HG03097 (cell line): Measurements from ENCODE around the gene ZNF512.
"Not testable (repeated sequence)": the region's sequence is repeated elsewhere in the genome, so short reads cannot be mapped to it uniquely, and the experiment has no call there.

Source experiments
- ATAC-seq: cut with Tn5 transposase; IDR thresholded peaks from one replicate; pipeline ENCODE4 v1.9.1; 2021; ENCODE audit not compliant: unreplicated experiment, low FRiP score

The ZNF512 gene

GRCh38 chr2:27630257-27630656, 47.4 kb downstream of the ZNF512 start:
- ATAC-seq = not testable (repeated sequence)

GRCh38 chr2:27634291-27634690, 51.4 kb downstream of the ZNF512 start:
- ATAC-seq = no peak

GRCh38 chr2:27636766-27637165, 53.9 kb downstream of the ZNF512 start:
- no peak for ATAC-seq

GRCh38 chr2:27638037-27638637, 55.3 kb downstream of the ZNF512 start:
- no peak for ATAC-seq

GRCh38 chr2:27638709-27639108, 55.9 kb downstream of the ZNF512 start:
- no peak for ATAC-seq

- no peak for ATAC-seq
Measured at GRCh38 chr2:27640722-27641245, 57.9 kb downstream of the ZNF512 start.

GRCh38 chr2:27645197-27645596, 62.4 kb downstream of the ZNF512 start:
- no peak for ATAC-seq

GRCh38 chr2:27647289-27647688, 64.4 kb downstream of the ZNF512 start:
- no peak for ATAC-seq

GRCh38 chr2:27647737-27648136, 64.9 kb downstream of the ZNF512 start:
- no peak for ATAC-seq

GRCh38 chr2:27651056-27651455, 68.2 kb downstream of the ZNF512 start:
- ATAC-seq = no peak

- no peak for ATAC-seq
Measured at GRCh38 chr2:27652341-27652740, 69.5 kb downstream of the ZNF512 start.

- no peak for ATAC-seq
Measured at GRCh38 chr2:27652790-27653189, 69.9 kb downstream of the ZNF512 start.

GRCh38 chr2:27653397-27653796, 70.6 kb downstream of the ZNF512 start:
- no peak for ATAC-seq

GRCh38 chr2:27655155-27655951, 72.5 kb downstream of the ZNF512 start:
- ATAC-seq = no peak

GRCh38 chr2:27661371-27661770, 78.5 kb downstream of the ZNF512 start:
- no peak for ATAC-seq

GRCh38 chr2:27663285-27664153, 80.7 kb downstream of the ZNF512 start, which contains the start of the genes SLC4A1AP and SUPT7L:
SLC4A1AP (plus strand) TSS chr2:27663889; CDS start chr2:27663915, 26 bp downstream.
SUPT7L (minus strand) TSS chr2:27663614; CDS start chr2:27662192, 1,422 bp downstream.
- peak; percentile 68 for ATAC-seq

- ATAC-seq = peak; percentile 30
Measured at GRCh38 chr2:27664154-27664574, 81.3 kb downstream of the ZNF512 start.

- no peak for ATAC-seq
Measured at GRCh38 chr2:27664622-27665363, 82.0 kb downstream of the ZNF512 start.

GRCh38 chr2:27667446-27667845, 84.6 kb downstream of the ZNF512 start:
- ATAC-seq = no peak

GRCh38 chr2:27671235-27671634, 88.4 kb downstream of the ZNF512 start:
- ATAC-seq = no peak
